CD4-positive, alpha-beta T cell treated with Interleukin-2 at 100 ng/mL for 4 hours (primary cell): ENCODE data around the gene FOXJ1.
"Not testable (repeated sequence)": the region's sequence is repeated elsewhere in the genome, so short reads cannot be mapped to it uniquely, and the experiment has no call there.

Experiments used
- DNase-seq: peaks from one replicate; pipeline ENCODE4 v3.0.0-alpha.2; 2020; ENCODE audit warnings: low spot score

The FOXJ1 gene, protein sequence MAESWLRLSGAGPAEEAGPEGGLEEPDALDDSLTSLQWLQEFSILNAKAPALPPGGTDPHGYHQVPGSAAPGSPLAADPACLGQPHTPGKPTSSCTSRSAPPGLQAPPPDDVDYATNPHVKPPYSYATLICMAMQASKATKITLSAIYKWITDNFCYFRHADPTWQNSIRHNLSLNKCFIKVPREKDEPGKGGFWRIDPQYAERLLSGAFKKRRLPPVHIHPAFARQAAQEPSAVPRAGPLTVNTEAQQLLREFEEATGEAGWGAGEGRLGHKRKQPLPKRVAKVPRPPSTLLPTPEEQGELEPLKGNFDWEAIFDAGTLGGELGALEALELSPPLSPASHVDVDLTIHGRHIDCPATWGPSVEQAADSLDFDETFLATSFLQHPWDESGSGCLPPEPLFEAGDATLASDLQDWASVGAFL

DNA sequence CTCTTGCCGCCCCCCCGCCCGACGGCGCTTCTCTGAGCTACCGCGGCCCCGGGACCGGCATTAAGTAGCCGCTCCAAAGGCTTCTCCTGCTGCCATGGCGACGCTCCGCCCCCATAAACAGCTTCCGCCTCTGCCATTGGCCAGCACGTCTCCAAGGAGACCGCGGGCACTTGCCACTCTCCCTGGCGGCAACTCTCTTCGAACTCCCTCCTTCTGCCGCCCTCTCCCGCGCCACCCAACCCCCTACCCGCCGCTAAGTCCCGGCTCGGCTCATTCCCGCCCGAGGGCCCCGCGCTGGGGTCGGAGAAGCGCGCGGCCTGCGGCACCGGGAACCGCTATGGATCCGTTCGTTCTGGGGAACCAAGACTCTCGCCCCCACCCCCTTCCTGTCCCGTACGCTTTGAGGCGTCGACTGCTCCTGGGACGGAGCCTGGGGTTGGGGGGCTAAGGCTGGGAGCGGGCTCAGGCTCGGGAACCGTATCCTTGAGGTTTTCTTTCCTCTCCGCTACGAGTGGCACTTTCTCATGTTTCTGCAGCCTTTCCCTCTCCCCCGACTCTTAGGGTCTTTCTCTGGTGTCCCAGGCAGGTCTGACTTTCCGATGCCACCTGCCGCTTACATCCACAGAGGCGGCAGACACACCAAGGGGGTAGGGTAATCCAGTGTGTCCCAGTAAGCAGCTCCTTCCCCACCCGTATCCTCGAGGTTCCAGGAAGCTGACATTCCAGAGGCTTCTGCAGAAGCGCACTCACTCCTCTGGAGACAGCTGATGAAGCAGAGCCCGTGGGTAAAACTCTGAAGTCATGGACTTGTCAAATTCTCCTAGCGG, at the start of gene FOXJ1:
FOXJ1 (minus strand) TSS at position 34 of the 827 bp plus-strand sequence. CDS start 850 bp downstream, outside the sequence.
- peak; percentile 95 for DNase-seq

DNA sequence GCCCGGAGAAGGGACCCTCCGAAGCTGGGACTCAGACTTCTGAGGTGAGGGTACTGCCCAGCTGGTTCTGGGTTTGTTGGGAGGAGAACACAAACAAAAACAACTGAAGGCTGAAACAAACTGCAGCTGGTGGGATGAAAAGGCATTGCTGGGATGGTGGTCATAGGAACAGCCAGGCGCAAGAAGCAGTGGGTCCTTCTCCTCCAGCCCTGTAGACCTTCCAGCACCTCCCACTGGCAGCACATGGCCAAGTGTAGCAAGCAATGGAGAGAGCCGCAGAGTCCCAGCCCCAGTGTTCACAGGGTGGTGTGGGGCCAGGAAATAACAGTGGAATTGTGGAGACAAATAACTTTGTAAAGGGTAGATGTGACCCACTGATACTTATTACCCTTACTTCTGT, 48.7 kb upstream of the FOXJ1 start:
- DNase-seq = no peak

DNA sequence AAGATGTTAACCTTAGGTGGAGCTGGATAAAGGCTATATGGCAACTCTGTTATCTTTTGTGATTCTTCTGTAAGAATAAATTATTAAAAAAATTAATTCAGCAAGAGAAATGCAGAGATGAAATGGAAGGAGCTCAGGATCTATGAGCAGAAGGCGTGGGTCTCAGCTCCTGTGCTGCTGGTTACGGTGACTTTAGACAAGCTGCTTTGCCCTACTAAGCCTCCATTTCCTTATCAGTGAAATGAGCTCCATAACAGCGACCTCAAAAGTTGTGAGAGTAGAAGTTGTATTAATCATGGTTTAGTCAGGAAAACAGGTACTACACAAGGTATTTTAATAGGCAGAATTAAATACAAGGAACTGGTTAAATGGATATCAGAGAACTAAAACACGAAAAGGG, 48.2 kb upstream of the FOXJ1 start:
- no peak for DNase-seq

DNA sequence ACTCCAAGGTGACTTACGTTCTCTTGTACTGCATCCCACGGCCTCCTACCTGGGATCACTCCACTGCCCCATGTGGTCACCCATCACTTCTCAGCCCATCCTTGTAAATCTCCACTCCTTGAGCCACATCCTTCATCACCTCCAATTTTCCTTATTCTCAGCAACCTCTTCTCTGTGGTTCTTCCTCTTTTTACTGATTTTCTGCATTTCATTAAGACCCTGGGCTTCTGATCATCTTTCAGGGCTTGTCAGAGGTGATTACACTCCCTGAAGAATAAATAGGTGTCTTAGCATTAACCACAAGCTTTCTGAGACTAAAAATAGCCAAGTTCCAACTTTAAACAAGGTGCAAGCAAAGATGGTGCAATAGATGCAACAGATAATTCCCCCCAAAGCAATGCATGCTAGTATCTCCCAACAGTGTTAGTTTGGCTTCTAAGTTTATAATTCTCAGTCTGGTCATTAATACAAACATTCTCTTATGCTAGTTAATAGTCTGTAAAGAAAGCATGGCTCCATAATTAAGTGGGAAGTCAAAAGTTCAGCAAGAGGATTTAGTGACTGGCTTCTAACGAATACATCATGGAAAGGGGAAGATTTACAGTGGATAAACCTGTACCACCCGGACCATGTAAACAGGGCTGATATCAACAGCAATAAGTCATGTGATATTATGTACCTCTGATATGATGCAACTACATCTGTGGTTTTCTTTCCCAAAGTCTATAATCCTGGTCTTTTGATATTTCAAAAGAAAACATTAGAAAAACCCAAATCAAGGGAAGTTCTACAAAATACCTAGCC, 47.4 kb upstream of the FOXJ1 start:
- no peak for DNase-seq

DNA sequence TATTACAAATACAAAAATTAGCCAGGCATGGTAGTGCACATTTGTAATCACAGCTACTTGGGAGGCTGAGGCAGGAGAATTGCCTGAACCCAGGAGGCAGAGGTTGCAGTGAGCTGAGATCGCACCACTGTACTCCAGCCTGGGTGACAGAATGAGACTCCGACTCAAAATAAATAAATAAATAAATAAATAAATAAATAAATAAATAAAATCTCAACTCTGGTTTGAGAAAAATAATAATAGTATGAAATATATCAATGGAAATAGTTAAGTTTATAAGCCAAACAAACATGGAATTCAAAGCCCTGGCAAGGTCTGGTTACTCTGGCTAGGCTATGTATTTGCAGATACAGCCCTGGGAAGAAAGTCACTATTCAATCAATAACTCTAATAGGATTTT, 45.7 kb upstream of the FOXJ1 start:
- DNase-seq = not testable (repeated sequence)

DNA sequence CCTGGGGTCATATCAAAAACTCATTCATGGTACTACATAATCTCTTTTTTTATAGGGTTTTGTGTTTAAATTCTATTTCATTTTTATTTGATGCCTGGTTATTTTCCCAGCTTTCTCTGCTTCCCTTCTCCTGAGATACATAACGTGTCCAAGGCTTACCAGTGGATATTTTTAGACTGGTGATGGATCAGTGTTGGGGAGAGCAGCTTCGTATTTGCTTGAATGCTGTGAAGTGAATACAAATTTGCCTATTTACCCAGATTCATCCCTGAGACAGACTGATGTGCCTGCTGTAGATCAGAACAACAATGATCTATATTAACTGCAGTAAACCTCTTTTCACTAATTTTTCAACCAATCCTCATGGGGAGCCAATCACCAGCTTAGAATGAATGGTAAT, 43.2 kb upstream of the FOXJ1 start:
- DNase-seq = no peak

DNA sequence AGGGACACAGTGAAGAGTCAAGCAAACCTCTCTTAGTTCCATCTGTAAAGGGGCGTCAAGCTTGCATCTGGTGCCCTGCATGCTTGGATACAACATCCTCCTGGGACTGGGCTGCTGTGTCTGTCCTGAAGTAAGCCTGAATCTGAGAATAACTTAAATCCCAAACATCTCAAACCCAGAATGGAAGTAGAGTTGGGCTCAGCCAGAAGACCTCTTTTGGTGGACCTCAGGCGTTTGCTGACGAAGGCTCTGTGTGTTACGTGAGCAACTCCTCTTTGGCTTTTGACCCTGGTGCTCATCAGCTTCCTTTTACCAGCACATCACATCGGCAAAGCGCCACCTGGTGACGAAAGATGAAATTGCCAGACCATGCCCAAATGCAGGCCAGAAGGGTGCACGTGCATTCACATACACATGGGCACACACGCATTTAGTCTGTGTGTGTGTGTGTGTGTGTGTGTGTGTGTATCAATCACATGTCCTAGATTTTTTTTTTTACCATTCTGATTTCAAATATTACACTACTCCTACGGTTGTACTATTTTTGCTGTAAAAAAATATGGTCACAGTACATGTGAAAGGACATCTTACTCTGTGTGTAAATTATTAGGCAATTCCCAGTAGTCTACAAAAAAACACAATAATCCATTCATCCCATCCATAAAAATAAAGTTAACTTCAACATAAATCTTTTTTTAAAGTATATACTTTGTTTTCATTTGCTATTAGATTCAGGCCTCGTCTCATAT, 41.1 kb upstream of the FOXJ1 start:
- DNase-seq = peak; percentile 97

DNA sequence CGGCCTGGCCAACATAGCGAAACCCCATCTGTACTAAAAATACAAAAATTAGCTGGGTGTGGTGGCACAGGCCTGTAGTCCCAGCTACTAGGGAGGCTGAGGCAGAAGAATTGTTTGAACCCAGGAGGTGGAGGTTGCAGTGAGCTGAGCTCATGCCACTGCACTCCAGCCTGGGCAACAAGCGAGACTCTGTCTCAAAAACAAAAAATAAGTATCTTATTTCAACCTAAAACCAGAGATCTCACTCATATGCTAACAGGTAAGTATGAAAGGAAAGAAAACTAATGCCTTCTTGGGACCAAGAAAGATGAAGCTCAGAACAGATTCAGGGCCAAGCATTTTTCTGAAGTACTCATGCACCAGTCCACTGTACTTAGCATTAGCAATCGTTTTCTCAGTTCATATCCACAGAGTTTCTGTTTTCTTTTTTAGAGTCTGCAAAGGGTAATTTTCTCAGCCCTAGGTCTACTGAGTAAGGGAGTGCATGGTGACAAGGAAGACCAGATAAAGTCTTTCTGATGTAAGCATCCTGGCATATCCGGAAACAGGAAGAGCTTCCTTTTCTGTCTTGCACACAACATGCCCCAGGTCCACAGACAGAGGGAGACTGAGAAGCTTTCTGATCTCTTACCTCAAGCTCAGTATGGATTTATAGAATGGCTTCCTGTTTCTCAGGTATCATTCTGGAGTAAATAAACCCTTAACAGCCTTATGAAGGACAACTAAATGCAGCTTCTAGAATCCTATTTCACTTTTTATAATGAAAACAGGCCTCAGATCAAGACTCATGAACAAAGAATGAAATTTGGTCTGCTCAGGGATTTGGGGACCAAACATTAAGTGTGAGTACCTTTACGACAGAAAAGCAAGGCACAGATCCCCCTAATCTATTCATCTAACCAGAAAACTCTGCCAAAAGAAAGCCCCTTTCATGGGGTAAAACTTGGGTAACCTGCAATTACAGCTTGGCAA, 38.7 kb upstream of the FOXJ1 start:
- DNase-seq = peak; percentile 63

DNA sequence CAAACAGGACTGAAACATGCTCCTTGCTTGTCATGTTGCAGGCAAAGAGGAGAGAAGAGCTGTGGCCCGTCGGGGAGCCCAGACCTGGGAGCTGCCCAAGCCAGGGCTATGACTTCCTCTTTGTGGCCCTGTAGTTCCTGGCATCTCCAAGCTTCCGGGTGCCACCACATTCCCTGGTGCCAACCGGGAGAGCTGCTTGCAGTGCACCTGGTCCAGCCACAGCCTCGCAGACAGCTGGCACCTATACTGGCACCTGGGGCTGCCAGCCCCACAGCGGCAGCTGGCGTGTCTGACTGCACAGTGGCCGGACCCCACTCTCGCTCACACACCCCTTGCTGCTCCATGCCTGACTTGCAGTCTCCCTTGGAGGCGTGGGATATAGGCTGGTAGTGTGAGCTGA, 37.1 kb upstream of the FOXJ1 start:
- no peak for DNase-seq

DNA sequence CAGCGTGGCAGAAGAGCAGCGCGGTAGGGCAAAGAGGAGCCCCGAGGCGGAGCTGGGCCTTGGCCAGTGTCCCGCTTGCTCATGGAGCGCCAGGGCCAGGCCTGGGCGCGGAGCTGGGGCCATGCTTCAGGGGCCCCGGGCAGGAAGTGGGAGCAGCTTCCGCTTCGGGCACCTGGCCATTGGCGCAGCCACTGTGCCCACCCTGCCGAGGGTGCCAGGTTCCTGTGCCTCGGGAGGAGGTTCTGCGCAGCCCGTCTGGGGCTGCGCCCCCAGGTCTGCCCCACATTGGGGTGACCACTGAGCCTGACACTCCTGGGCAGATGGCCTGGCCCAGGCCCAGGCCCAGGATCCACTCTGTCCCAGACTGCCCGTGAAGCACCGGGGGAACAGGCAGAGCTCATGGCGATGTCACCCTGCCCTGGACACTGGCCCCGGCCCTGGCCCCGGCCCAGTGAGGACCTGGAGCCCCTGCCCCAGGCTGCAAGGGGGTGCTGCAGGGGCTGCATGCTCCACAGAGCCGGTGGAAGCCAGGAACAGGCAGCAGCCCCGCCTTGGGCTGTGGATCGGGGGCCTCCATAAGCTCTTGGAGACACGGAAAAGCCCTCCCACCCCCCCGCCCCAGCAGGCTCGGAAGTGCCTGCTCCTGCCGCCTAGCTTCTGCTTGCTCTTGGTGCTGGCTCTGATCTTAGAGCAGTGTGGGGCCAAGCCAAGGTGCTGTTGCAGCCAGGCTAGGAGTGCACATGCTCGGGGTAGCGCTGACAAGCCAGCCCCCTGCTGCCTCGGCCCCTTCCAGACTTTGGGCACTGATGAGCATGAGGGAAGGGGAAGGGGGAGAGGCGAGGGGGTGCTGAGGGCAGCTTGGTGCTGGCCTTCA, 35.9 kb upstream of the FOXJ1 start:
- no peak for DNase-seq

DNA sequence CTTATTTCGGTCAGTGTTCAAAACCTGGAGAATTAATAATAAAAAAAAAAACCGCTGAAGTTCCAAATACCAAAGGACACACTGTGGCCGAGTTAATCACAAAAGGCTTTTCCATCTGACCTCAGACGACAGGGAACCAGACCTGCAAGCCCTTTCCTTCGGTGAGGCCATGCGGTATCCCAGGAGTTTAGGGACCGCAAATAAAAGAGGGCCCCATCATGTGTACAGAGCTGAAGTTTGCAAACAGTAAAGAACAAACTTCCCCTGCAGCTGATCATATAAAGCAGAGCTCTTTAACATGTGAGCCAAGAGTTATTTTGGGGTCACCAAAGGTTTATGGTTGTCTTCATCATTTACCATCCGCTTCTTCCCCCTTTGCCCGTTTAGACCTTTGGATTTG, 33.0 kb upstream of the FOXJ1 start:
- no peak for DNase-seq

DNA sequence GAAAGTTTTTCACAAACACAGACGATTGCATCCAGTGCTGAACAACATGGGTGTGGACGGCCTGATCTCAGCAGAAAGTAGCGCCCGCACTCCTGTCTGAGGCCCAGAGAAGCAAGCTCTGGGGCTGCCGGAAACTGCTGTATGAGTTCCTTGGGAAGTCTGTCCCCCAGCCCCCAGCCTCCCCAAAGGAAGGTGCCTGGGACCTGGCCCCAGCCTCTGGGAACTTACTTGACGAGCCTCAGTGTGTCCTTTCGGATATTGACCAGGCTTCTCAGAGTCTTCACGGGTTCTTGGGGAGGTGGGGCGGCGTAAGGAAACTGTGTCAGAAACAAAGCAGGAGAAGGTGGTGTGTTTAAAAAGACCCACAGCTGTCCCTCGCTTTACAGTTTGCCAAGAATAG, 32.4 kb upstream of the FOXJ1 start:
- no peak for DNase-seq

DNA sequence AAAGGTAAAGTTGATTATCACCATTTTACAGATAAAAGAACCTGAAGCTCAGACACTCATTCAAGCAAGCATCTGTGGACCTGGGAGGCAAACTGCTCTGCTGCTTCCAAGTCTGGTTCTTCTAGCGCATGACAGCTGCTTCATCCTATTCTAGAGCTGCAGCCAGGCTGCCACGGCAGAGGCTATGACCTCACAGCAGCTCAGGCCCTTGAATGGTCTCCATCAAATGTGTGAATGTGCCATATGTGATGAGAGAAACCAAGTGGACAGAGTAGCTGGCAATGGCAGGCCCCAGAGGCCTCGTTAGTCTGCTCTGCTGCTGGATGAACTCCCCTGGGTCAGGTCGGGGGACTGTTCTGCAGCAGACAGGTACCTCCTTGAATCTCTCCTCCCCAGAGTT, 30.7 kb upstream of the FOXJ1 start:
- DNase-seq = no peak

DNA sequence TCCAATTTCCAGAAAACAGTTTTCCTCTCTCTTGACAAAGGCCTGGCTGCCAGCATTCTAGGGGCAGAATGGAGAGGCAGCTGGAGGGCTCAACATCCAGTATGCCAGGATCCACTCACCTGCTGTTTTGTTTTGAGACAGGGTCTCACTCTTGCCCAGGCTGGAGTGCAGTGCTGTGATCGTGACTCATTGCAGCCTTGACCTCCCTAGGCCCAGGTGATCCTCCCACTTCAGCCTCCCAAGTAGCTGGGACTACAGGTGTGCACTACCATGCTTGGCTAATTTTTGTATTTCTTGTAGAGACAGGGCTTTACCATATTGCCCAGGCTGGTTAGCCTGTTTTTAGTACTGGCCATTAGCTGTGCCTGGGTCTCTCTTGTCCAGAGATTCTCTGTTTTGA, 29.1 kb upstream of the FOXJ1 start:
- DNase-seq = no peak

DNA sequence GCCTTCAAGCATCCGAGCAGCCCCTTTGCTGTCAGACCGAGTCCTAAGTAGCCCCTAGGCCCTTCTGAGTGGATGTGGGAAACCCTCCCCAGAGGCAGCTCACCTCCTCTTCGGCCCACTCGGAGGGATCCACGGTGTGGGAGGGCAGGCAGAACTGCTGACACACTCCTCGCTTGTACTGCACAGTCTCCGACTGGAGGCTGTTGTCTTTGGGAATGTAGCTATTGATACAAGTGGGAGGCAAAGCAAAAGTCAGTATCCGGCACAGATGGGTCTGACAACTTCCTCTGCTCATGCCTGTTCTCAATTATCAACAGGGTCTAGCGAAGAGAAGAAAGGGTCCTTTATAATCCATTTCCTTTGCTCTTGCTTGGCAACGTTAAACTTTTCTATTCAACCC, 25.9 kb upstream of the FOXJ1 start:
- DNase-seq = no peak

DNA sequence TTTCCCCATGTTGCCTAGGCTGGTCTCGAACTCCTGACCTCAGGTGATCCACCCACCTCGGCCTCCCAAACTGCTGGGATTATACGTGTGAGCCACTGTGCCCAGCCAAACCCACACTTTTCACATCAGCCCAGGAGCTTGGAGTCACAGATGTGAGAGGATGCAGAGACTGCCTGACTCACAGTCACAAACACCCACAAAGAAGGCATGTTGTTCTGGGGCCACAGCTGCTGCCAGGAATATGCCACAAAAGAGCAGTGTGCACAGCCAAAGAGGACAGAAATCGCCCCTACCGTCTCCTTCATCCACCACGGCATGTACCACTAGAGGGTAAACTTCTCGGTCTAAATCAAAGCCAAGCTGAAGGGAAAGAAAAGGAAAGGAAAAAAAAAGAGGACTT, 25.1 kb upstream of the FOXJ1 start:
- no peak for DNase-seq

DNA sequence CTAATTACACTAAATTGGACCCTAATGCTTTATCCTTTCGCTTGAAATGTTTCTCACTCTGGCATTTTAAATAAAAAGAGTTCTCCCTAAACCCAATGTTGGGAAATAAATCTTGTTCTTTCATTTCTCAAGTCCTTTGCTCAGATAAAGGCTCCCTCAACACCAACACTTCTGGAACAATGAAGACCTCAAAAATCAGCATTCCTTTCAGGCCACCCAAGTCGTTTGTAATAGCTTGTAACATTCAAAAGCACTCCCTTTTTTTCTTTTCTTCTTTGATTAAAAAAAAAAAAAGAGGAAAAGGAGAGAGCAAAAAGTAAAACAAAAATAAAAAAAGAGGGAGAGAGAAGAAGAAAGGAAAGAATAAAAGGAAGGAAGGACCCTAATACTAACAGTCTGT, 23.3 kb upstream of the FOXJ1 start:
- DNase-seq = no peak

DNA sequence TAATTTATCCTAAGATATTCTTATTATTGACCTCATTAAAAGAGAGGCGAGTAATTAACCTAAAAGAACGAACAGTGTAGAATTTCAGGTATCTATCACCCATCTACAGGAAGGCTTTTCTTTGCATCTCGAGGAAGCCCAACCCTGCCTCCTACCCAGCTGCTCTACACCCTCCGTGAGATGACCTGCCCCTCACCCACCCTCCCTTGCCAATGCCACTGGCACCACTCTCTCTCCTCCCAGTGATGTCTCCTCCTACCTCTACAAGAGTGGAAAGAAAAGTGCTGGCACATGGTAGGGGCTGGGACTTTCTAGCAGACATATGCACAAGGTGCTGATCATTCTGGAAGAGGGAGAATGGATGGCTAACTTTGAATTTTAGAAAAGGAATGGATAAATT, 22.9 kb upstream of the FOXJ1 start:
- DNase-seq = no peak

DNA sequence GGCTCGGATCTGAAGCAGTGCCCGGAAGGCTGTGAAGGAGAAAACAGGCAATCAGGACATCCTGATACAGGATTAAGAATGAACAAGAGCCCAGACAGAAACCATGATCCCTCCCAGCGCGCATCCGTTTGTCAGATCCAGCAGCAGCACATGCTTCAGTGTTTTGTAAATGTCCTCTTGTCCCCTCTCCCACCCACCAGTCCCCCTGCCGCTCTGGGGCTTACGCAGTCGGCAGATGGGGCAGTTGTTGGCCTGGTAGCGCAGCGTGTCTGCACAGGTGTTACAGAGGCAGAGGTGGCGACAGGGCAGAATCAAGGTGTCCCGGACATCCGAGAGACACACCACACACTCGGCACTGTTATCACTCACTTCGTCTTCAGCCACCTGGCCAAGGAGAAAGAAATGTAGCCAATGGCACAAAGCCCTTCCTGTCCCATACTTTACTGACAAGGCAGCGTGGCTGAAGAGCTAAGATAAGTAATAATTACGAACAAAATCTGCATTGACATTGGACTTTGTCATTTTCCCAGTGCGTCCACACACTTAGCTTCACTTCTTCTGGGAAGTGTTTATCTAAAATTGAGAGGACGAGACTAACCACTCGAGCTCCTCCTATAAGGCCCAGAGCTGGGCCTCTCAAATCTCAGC, 20.7 kb upstream of the FOXJ1 start:
- no peak for DNase-seq
